ENCODE results near the gene PID1.
"Not testable (repeated sequence)": the region's sequence is repeated elsewhere in the genome, so short reads cannot be mapped to it uniquely, and the experiment has no call there.

PID1 gene

DNA sequence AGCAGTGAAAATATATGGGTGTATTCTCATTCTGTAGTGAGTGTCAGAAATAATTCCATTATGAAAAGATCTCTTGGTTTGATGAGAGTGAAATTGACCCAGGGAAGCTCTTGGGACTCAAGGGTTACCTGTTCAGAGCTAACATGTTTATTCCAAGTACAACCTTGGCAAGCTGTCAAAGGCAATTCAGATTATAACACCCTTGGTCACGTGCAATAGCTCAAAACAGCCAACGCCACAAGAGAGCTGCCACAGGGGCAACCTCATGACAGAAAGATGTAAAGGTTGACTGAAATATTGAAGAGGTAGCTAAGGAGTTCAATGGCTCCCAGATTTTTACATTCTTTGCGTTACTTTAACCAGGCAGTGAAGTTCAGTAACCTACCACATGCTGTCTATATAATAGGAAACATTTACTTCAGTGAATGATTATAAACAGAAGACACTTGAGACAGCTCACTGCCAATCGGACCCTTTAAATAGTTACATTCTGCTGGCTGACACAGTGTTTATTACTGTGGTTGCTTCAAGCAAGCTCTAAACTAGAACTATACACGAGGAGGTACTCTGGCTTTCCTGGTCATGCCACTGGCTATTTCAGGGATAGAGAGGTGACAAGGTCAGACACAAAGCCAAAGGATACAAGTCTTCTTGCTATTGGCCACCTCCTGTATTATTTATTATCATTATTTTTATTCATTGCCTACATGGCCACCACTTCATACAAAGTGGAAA, 187.3 kb downstream of the PID1 start:
- Histone ChIP-seq H3K9ac (ENCODE audit: low read length) (no peak overlapping the region), H3K4me3 (ENCODE audit: low read depth, low read length) (no peak overlapping the region), H3K36me3 (ENCODE audit: control insufficient read depth, insufficient read depth, low read length) (no peaks in the 10 kb centered on the region), H3K27ac (ENCODE audit: low read depth, low read length) (no peak overlapping the region), H3K4me1 (ENCODE audit: control insufficient read depth, insufficient read depth, low read length) (no peaks in the 10 kb centered on the region), H3K27me3 (ENCODE audit: control insufficient read depth, insufficient read depth, low read length) (no peaks in the 10 kb centered on the region), H3K9me3 (ENCODE audit: control insufficient read depth, insufficient read depth, low read depth, low read length) (no peaks in the 10 kb centered on the region)

DNA sequence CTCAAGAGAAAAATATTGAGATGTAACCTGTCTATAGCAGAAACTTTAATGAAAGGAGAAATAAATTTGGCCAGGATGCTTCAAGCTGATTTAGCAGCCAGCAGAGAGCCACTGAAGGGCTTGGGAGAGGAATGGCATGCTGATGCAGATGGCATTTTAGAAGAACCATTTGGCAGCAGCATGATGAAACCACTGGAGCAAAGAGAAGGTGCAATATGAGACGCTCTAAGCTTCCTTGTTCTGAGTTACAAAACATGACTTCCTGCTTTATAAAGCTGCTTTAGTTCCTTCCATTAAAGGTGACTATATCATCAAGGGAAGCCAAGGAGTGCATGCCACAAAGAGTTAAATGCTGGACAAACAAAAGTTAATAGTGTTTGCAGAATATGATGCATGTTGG, 189.7 kb downstream of the PID1 start:
- Histone ChIP-seq H3K9me3 (ENCODE audit: control insufficient read depth, insufficient read depth, low read depth, low read length) (no peaks in the 10 kb centered on the region), H3K4me3 (ENCODE audit: low read depth, low read length) (no peak overlapping the region), H3K9ac (ENCODE audit: low read length) (no peak overlapping the region), H3K4me1 (ENCODE audit: control insufficient read depth, insufficient read depth, low read length) (no peaks in the 10 kb centered on the region), H3K36me3 (ENCODE audit: control insufficient read depth, insufficient read depth, low read length) (no peaks in the 10 kb centered on the region), H3K27ac (ENCODE audit: low read depth, low read length) (no peak overlapping the region), H3K27me3 (ENCODE audit: control insufficient read depth, insufficient read depth, low read length) (no peaks in the 10 kb centered on the region)

DNA sequence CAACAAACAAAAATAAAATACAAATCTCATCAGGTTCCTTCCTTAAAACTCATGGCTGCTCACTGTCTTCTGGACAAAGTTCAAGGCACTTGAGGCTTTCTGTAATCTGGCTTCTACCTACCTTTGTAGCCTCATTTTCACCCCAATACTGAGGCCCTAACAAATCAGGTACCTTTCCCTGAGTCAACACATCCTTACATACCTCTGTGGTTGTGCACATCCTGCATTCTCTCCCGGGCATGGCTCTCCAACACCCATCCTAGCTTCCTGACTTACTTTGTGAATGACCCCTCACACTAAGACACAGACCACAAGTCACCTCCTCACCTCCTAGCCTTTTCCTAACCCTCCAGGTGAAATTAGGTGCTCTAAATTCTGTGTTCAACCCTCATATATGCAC, 190.9 kb downstream of the PID1 start:
- H3K4me1 ChIP-seq (ENCODE audit: control insufficient read depth, insufficient read depth, low read length): no peaks in the 10 kb centered on the region
- no peaks in the 10 kb centered on the region for H3K36me3 ChIP-seq (ENCODE audit: control insufficient read depth, insufficient read depth, low read length)
- H3K9me3 ChIP-seq (ENCODE audit: control insufficient read depth, insufficient read depth, low read depth, low read length): peaks cover 3% of the 10 kb centered on the region; the same call in 1 of the 2 replicates
- no peak overlapping the region for H3K4me3 ChIP-seq (ENCODE audit: low read depth, low read length)
- no peak overlapping the region for H3K9ac ChIP-seq (ENCODE audit: low read length)
- H3K27me3 ChIP-seq (ENCODE audit: control insufficient read depth, insufficient read depth, low read length): no peaks in the 10 kb centered on the region
- H3K27ac ChIP-seq (ENCODE audit: low read depth, low read length): no peak overlapping the region

DNA sequence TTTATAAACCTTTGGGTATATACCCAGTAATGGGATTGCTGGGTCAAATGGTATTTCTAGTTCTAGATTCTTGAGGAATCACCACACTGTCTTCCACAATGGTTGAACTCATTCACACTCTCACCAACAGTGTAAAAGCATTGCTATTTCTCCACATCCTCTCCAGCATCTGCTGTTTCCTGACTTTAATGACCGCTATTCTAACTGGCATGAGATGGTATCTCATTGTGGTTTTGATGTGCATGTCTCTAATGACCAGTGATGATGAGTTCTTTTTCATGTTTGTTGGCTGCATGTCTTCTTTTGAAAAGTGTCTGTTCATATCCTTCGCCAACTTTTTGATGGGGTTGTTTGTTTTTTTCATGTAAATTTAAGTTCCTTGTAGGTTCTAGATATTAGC, 194.2 kb downstream of the PID1 start:
- not testable (repeated sequence) for H3K36me3 ChIP-seq (ENCODE audit: control insufficient read depth, insufficient read depth, low read length); H3K4me3 ChIP-seq (ENCODE audit: low read depth, low read length); H3K9ac ChIP-seq (ENCODE audit: low read length); H3K27ac ChIP-seq (ENCODE audit: low read depth, low read length); H3K9me3 ChIP-seq (ENCODE audit: control insufficient read depth, insufficient read depth, low read depth, low read length); H3K27me3 ChIP-seq (ENCODE audit: control insufficient read depth, insufficient read depth, low read length); H3K4me1 ChIP-seq (ENCODE audit: control insufficient read depth, insufficient read depth, low read length)

DNA sequence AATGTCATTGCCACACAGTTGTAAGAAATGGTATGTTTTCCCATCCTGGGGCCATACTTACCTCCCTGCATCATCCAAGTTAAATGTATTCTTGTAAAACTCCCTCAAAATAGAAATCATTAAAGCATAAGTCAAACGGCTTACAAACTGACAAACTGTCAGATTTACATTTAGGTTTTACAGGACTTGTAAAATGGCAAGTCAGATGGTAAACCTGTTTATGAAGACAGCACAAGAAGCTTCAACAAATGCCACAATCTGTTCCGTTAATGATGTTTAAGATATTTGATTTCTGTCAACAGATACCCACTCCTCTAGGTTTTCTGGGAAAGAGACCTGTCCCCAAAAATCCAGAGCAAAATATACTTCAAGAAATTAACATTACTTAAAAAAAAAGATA, 197.2 kb downstream of the PID1 start:
- Histone ChIP-seq H3K9ac (ENCODE audit: low read length) (no peak overlapping the region), H3K36me3 (ENCODE audit: control insufficient read depth, insufficient read depth, low read length) (no peaks in the 10 kb centered on the region), H3K4me1 (ENCODE audit: control insufficient read depth, insufficient read depth, low read length) (no peaks in the 10 kb centered on the region), H3K27me3 (ENCODE audit: control insufficient read depth, insufficient read depth, low read length) (no peaks in the 10 kb centered on the region), H3K9me3 (ENCODE audit: control insufficient read depth, insufficient read depth, low read depth, low read length) (peaks cover 3% of the 10 kb centered on the region; the same call in 1 of the 2 replicates), H3K27ac (ENCODE audit: low read depth, low read length) (no peak overlapping the region), H3K4me3 (ENCODE audit: low read depth, low read length) (no peak overlapping the region)

DNA sequence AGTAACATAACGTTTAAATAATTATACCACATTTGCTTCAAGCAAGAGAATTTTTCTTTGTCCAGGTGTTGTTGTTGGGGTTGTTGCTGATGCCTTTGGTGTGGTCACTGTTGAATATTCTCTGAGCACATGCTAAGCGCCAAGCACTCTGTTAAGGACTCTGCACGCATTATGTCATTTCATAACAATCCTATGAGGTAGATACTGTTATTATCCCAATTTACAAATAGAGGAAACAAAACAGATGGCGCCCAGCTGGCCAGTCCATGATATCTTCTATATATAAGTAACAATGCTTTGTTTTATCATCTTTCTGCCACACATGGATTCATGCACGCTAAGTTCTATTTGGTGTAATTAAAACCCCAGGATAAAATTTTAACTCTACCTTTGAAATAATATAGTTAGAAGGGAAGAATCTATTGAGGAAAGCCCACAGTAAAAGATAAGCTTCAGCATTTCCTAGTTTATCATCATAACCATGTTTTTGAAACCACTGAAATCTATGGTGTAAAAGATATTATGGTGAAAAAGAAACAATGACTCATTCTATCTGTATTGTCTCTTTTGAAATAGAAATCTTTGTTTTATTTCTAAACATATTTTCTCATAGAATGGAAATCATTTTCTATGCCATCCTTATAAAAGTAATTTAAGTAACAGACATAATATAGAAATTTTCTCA, 199.7 kb downstream of the PID1 start:
- no peak overlapping the region for H3K27ac ChIP-seq (ENCODE audit: low read depth, low read length)
- H3K4me1 ChIP-seq (ENCODE audit: control insufficient read depth, insufficient read depth, low read length): no peaks in the 10 kb centered on the region
- H3K9me3 ChIP-seq (ENCODE audit: control insufficient read depth, insufficient read depth, low read depth, low read length): peaks cover 3% of the 10 kb centered on the region; the same call in 1 of the 2 replicates
- H3K9ac ChIP-seq (ENCODE audit: low read length): no peak overlapping the region
- H3K4me3 ChIP-seq (ENCODE audit: low read depth, low read length): no peak overlapping the region
- H3K27me3 ChIP-seq (ENCODE audit: control insufficient read depth, insufficient read depth, low read length): no peaks in the 10 kb centered on the region
- no peaks in the 10 kb centered on the region for H3K36me3 ChIP-seq (ENCODE audit: control insufficient read depth, insufficient read depth, low read length)

DNA sequence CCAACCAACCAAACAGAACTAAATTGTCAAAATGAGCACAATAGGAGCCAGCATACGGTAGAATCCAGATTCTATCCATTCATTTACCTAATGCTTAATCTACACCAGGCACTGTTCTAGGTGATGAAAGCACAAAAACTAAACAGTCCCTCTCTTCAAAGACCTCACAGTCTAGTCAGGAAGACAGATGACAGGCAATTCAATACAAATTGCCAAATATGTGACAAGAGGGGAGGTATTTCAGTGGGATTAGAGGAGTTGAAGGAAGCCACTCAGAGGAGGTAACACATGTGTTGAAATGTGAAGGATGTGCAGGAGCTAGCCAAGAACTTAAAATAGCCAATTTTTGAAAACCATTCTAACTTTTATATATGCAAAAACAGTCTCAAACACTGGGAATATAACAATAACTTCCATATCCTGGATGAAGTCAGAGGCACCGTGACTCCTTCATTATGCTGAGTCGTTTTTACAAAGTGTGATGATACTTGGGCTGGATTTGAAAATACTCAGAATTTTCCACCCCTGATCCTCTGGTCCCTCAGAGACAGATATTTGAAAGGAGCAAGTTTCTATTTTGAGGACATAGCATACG, 204.9 kb downstream of the PID1 start:
- Histone ChIP-seq H3K36me3 (ENCODE audit: control insufficient read depth, insufficient read depth, low read length) (no peaks in the 10 kb centered on the region), H3K27ac (ENCODE audit: low read depth, low read length) (no peak overlapping the region), H3K9me3 (ENCODE audit: control insufficient read depth, insufficient read depth, low read depth, low read length) (no peaks in the 10 kb centered on the region), H3K9ac (ENCODE audit: low read length) (no peak overlapping the region), H3K4me3 (ENCODE audit: low read depth, low read length) (no peak overlapping the region), H3K27me3 (ENCODE audit: control insufficient read depth, insufficient read depth, low read length) (no peaks in the 10 kb centered on the region), H3K4me1 (ENCODE audit: control insufficient read depth, insufficient read depth, low read length) (no peaks in the 10 kb centered on the region)

DNA sequence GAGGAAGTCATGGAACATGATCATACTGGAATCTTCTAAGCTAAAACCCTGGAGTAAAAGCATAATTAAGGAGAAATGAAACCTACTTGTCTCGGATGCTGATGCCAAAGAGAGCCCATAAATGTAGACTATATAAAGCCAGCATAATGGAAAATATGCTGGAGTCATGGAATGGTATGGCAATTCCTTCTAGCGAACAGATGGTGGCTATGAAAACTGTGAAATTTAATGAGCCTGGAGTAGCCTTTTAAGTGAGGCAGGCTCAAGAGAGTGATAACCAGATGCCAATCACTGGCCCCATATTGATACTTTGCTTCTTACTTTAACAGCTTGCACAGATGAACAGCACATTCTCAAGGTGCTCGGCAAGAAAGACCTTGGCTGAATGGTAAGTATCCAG, 206.3 kb downstream of the PID1 start:
- H3K4me1 ChIP-seq (ENCODE audit: control insufficient read depth, insufficient read depth, low read length): no peaks in the 10 kb centered on the region
- H3K9me3 ChIP-seq (ENCODE audit: control insufficient read depth, insufficient read depth, low read depth, low read length): no peaks in the 10 kb centered on the region
- no peak overlapping the region for H3K27ac ChIP-seq (ENCODE audit: low read depth, low read length)
- H3K4me3 ChIP-seq (ENCODE audit: low read depth, low read length): no peak overlapping the region
- no peaks in the 10 kb centered on the region for H3K36me3 ChIP-seq (ENCODE audit: control insufficient read depth, insufficient read depth, low read length)
- H3K27me3 ChIP-seq (ENCODE audit: control insufficient read depth, insufficient read depth, low read length): no peaks in the 10 kb centered on the region
- H3K9ac ChIP-seq (ENCODE audit: low read length): no peak overlapping the region

DNA sequence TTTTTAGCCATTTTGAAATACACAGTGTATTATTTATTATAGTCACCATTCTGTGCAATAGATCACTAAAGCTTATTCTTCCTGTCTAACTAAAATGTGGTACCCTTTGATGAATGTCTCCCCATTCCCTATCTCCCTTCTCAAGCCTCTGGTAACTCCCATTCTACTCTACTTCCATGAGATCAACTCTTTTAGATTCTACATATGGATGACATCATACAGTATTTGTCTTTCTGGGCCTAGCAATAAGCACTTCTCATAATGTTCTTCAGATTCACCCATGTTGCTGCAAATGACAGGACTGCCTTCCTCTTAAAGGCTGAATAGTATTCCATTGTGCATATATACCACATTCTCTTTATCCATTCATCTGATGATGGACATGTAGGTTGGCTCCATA, 210.9 kb downstream of the PID1 start:
- no peaks in the 10 kb centered on the region for H3K36me3 ChIP-seq (ENCODE audit: control insufficient read depth, insufficient read depth, low read length)
- no peaks in the 10 kb centered on the region for H3K4me1 ChIP-seq (ENCODE audit: control insufficient read depth, insufficient read depth, low read length)
- no peak overlapping the region for H3K9ac ChIP-seq (ENCODE audit: low read length)
- no peaks in the 10 kb centered on the region for H3K9me3 ChIP-seq (ENCODE audit: control insufficient read depth, insufficient read depth, low read depth, low read length)
- no peaks in the 10 kb centered on the region for H3K27me3 ChIP-seq (ENCODE audit: control insufficient read depth, insufficient read depth, low read length)
- no peak overlapping the region for H3K4me3 ChIP-seq (ENCODE audit: low read depth, low read length)
- no peak overlapping the region for H3K27ac ChIP-seq (ENCODE audit: low read depth, low read length)

DNA sequence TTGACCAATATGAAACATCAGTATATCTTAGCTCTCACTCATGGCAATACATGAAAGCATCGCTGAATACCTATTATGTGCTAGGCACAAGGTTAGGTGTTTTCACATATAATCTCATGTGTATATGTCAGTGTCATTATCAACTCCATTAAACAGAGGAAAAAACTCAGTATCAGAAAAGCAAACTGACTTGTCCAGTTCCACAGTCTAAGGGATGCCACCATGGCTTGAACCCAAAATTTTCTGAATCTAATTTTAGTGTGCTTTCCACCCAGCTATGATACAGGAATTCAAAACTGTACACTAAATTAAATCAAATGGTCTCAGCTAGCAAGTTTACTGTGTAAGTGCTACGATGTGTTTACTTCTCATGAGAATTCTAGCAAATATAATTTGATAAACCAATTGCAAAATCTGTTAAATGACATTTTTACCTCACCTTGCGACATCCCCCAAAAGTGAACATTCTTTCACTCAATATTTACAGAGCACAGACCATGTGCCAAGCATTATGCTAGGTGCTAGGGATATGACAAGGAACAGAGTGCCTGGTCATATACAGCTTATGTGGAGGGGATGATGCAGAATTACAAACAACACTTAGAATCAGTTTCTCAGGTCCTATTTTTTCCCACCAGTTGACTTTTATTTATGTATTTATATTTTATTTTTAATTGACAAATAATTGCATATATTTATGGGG, 211.6 kb downstream of the PID1 start:
- H3K9ac ChIP-seq (ENCODE audit: low read length): no peak overlapping the region
- no peaks in the 10 kb centered on the region for H3K36me3 ChIP-seq (ENCODE audit: control insufficient read depth, insufficient read depth, low read length)
- H3K27ac ChIP-seq (ENCODE audit: low read depth, low read length): no peak overlapping the region
- H3K4me1 ChIP-seq (ENCODE audit: control insufficient read depth, insufficient read depth, low read length): no peaks in the 10 kb centered on the region
- H3K4me3 ChIP-seq (ENCODE audit: low read depth, low read length): no peak overlapping the region
- no peaks in the 10 kb centered on the region for H3K9me3 ChIP-seq (ENCODE audit: control insufficient read depth, insufficient read depth, low read depth, low read length)
- H3K27me3 ChIP-seq (ENCODE audit: control insufficient read depth, insufficient read depth, low read length): no peaks in the 10 kb centered on the region
